H1 (cell line): ENCODE data around the gene IFNK. TPM values are rescaled to one million over a fixed set of nuclear protein-coding genes. Genes with fewer than 3 reads are reported as not detected.

Experiments
- CHD7 ChIP-seq: fragments of 300-600 bp; sonication (generic); IDR thresholded peaks from 2 replicates; pipeline ENCODE4 v1.7.1; 2012; ENCODE audit warnings: low read length, moderate library complexity, mild to moderate bottlenecking, inconsistent platforms; ENCODE audit not compliant: insufficient replicate concordance
- RAD21 ChIP-seq, 2 experiments: IDR thresholded peaks in 1 of 2; conservative IDR thresholded peaks in 1 of 2; 2 replicates each; pipeline ENCODE4 v1.6.1; 2011; ENCODE audit warnings: low read depth in 2 of 2, low read length in 2 of 2, improper control_type of control experiment in 1 of 2, inconsistent platforms in 1 of 2, mild to moderate bottlenecking in 1 of 2, moderate library complexity in 1 of 2
- SP1 ChIP-seq: IDR thresholded peaks from 2 replicates; pipeline ENCODE4 v1.6.1; 2011; ENCODE audit warnings: low read depth, low read length
- polyA plus RNA-seq, 7 experiments: library from polyadenylated mRNA; depleted of rRNA in 3 of 7; stranded (reverse) in 5 of 7; unstranded in 2 of 7; fragments of >200 nt in 5 of 7; fragments of 200-250 nt in 2 of 7; gene quantifications; 1 replicate in 5 of 7; 2 replicates in 1 of 7; 4 replicates in 1 of 7; pipeline versions ENCODE4 v1.2.1 to v1.2.3, GENCODE V29; 2011 to 2013; ENCODE audit warnings: missing spikeins in 2 of 7, mixed read lengths in 2 of 7
- total RNA-seq: library from RNA; stranded (reverse); fragmentation: NEBNext Ultra II Directional; extraction: Animal tissue kit (Norgen Biotek cat#: 25700); gene quantifications from 2 replicates; pipeline ENCODE4 v1.2.1, GENCODE V29; 2021

IFNK gene
- total and polyA plus RNA-seq, 2 of the 8 experiments (the other 6 are each of a cell fraction or from before 2014, with no cell fraction given) = not detected

GRCh38 chr9:27534131-27534530 lies 10.0 kb downstream of the IFNK start (continued):
- TF ChIP-seq CHD7 = no peak
- TF ChIP-seq RAD21 (IDR thresholded peaks at IDR 0.05 in 1 of 2, conservative IDR thresholded peaks at IDR 0.05 in 1 of 2; ENCODE audit: low read depth in 2 of 2, low read length in 2 of 2) = no peak
- no peak for TF ChIP-seq SP1
